HTR-8/SVneo (cell line): ENCODE results near the gene LRP2BP.

Experiments used
- DNase-seq: peaks from one replicate; pipeline ENCODE4 v3.0.0; 2011; ENCODE audit warnings: low spot score, mixed read lengths; ENCODE audit not compliant: insufficient read length
- FAIRE-seq: peaks from 2 replicates; lab custom pipeline; 2011; peaks lifted over from hg19 to GRCh38; lab: Jason Lieb, UNC

Gene LRP2BP

GRCh38 chr4:185395238-185395955 lies at the start of gene LRP2BP:
TSS of gene LRP2BP (minus strand) at chr4:185395924. CDS start at chr4:185378186, 17,738 bp downstream.
- peak; percentile 90 for DNase-seq
- no peak for FAIRE-seq

GRCh38 chr4:185445209-185445608 lies 49.5 kb upstream of the LRP2BP start:
- FAIRE-seq, result no peak
- DNase-seq, result no peak

- FAIRE-seq (no peak), DNase-seq (no peak)
These were observed 45.8 kb upstream of the LRP2BP start for GRCh38 chr4:185441479-185441878.

GRCh38 chr4:185437809-185438208 lies 42.1 kb upstream of the LRP2BP start:
- FAIRE-seq, result no peak
- no peak for DNase-seq

GRCh38 chr4:185435466-185435865 lies 39.7 kb upstream of the LRP2BP start:
- DNase-seq (no peak), FAIRE-seq (no peak)

GRCh38 chr4:185429660-185430059 lies 33.9 kb upstream of the LRP2BP start:
- FAIRE-seq (no peak), DNase-seq (no peak)

- no peak for FAIRE-seq
- no peak for DNase-seq
These were observed 31.4 kb upstream of the LRP2BP start for GRCh38 chr4:185426960-185427688.

GRCh38 chr4:185425647-185426352 lies 30.1 kb upstream of the LRP2BP start, which contains the start of gene UFSP2:
TSS of gene UFSP2 (minus strand) at chr4:185425964. CDS start at chr4:185425868, 96 bp downstream.
- DNase-seq, result peak; percentile 96
- FAIRE-seq, result peak; percentile 91

GRCh38 chr4:185424905-185425646 lies 29.4 kb upstream of the LRP2BP start:
- peak; percentile 45 for DNase-seq
- FAIRE-seq, result no peak

- FAIRE-seq (no peak), DNase-seq (no peak)
These were observed 25.8 kb upstream of the LRP2BP start for GRCh38 chr4:185421366-185422124.

GRCh38 chr4:185416955-185417354 lies 21.2 kb upstream of the LRP2BP start:
- DNase-seq, result no peak
- FAIRE-seq, result no peak

- no peak for DNase-seq
- FAIRE-seq, result no peak
These were observed 16.7 kb upstream of the LRP2BP start for GRCh38 chr4:185412412-185412811.

GRCh38 chr4:185411849-185412248 lies 16.1 kb upstream of the LRP2BP start:
- FAIRE-seq (no peak), DNase-seq (no peak)

GRCh38 chr4:185408432-185408831 lies 12.7 kb upstream of the LRP2BP start:
- no peak for FAIRE-seq
- no peak for DNase-seq

- DNase-seq (no peak), FAIRE-seq (no peak)
These were observed 9.7 kb upstream of the LRP2BP start for GRCh38 chr4:185405296-185405999.

GRCh38 chr4:185404031-185404430 lies 8.3 kb upstream of the LRP2BP start:
- DNase-seq, result no peak
- FAIRE-seq, result no peak

GRCh38 chr4:185399466-185399865 lies 3.7 kb upstream of the LRP2BP start:
- FAIRE-seq, result no peak
- DNase-seq, result no peak

- FAIRE-seq (no peak), DNase-seq (no peak)
These were observed 2.9 kb upstream of the LRP2BP start for GRCh38 chr4:185398618-185399017.
